Inferior parietal cortex (tissue), 1 donor: Measurements from ENCODE around the gene BTBD16.

Experiments used
- DNase-seq: peaks from one replicate; pipeline ENCODE4 v3.0.0-alpha.2; 2016; ENCODE audit errors: extremely low spot score

The BTBD16 gene

DNA sequence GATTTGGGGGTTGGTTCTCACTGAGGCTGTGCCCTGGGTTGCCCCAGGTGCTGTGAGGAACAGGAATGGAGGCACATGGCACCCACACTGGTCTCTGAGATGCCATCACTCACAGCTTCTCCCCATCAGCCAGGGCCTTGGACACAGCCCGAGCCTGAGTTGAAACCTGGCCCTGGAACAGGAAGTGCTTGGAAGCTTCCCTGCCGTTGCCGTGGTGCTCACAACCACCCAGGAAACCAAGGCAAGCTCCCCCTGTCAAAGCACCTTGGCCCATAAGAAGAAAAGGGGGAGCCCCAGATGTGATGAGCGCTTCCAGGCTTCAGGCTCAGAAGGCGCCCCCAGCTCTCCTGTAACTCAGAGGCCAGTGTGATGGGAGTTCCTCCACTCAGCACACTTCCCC is at the start of gene BTBD16:
TSS of gene BTBD16 (plus strand) at position 221 of the 400 bp plus-strand sequence. CDS start 3,786 bp downstream, outside the sequence.
- no peak for DNase-seq

DNA sequence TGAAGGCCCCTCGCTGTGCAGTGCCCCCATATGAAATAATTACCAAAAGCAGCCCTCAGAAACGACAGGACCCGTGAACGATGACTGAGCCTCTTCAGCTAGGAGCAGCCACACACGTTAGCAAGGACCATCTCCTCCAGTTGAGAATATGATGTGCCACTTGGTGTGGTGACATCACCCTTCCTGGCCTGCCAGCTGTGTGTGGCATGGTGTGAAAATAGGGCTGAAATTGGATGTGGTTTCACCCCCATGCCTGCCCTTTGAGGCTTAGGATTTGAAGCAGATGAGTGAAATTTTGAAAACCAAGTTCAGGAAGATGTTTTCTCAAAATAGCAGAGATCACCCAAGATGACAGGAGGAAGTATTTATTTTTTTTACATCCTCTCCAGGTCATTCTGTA is 49.1 kb upstream of the BTBD16 start:
- no peak for DNase-seq

DNA sequence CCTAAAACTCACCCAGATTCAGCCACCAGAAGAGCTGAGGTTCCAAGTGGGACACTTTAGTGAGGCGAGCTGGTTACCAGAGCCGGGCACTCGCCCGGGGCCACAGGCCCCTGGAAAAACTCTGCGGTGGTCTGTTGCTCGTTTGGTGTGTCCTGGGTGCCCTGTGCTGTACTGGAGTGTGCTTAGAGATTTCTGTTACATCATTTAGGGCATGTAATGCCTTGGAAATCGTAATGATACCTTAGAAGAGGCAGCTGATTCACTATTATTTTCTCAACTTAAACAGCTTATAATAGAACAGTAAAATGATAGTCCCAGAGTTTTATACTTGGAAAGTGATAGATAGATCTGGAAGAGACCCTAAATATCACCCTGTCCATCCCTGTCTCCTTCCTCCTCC is 48.5 kb upstream of the BTBD16 start:
- no peak for DNase-seq

DNA sequence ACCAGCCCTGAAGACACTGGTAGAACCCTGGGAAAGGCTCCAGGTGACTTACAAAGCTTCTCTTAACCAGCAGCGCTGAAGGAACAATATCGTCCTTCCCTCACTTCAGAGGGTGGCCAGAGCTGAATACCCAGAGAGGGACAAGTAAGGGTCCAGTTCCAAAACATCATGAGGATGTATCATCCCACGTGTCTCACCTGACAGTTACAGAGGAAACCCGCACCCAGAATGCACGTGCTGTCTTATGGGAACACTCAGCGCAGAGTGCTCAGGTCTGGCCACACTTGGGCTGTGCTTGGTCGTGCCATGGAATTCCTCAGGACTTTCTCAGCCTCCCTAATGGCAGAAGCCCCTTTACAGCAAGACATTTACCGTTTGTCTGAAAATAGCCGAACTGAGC is 46.9 kb upstream of the BTBD16 start:
- no peak for DNase-seq

DNA sequence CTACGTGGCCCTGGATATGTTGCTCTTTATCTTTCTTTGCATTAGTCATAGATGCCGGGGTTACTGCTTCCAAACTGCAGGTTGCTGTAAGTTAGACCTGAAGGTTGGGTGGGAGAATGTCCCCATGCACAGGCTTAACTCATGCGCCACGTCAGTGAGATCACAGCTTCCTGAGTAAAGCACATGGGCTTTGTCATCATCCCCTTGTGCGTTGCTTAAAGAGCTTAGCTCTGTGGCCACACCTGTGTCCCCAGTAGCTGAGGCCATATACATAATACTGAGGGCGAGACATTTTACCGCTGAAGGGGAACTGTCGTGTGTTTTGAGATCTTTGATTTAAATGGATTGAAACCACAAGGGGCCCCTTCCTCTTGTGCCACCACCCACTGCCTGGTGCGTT is 45.8 kb upstream of the BTBD16 start:
- DNase-seq = no peak

DNA sequence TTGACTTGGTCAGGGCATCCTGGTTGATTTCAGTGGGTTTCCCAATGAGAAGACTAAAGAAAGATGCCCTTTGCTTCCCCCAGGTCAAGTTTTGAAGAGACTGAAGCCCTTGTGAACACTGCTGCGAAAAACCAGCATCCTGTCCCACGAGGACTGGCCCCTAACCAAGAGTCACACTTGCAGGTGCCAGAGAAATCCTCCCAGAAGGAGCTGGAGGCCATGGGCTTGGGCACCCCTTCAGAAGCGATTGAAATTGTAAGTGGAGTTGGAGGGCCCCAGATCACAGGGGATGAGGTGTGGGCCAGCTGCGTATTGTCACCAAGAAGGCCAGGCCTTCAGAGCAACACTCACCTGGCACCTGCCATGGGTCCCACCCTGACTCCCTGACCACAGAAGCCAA is 43.3 kb upstream of the BTBD16 start:
- no peak for DNase-seq

DNA sequence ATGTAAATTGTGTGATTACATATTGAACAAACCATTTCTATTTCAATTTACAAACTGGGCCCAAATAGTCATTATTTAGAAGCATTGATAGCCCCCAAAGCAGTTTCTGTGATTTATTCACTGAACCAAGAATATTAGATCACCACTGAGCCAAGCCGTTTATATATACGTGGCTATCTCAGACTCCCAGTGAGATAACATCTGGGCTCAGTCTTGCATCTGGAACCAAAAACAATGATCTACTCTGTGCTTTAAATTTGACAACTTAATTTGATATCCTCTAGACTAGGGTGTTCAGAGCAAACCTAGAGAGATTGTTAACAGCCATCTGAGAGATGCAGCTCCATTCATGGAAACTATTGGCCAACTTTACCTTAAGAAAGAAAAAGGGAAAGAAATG is 41.4 kb upstream of the BTBD16 start:
- no peak for DNase-seq

DNA sequence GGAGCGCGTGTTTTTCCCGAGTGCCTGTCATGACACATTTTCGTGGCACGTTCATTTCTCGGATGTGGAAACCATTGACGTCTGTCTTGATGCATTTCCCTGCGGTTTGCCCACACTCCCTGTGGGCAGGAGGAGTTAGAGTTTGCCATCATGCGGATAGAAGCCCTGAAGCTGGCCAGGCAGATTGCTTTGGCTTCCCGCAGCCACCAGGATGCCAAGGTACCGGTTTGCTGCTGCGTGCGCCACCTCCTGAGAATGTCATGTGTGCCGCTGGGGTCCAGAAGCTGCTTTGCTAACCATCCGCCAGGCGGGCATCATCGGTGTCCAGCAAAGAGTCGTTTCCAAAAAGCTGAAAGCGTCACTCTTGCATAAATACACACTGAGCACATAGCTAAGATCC is 40.9 kb upstream of the BTBD16 start:
- DNase-seq = no peak

DNA sequence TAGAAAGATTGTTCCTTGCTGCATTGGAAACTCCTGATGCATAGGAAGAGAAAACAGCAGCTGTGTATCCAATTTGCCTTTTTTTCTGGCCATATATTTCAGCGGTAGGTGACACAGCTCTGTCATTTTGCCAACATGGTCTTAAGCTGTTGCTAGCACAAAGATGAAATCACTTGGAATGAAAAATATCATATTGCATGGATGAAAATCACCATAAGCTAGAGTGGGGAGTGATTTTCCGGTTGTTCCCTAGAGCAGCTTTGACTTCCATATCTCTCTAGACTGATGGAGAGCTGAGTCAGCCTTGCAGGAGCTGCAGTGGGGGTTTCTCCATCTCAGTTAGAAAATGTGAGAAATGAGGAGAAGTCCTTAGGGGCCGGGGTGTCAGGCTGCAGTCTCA is 38.3 kb upstream of the BTBD16 start:
- peak; percentile 44 for DNase-seq

DNA sequence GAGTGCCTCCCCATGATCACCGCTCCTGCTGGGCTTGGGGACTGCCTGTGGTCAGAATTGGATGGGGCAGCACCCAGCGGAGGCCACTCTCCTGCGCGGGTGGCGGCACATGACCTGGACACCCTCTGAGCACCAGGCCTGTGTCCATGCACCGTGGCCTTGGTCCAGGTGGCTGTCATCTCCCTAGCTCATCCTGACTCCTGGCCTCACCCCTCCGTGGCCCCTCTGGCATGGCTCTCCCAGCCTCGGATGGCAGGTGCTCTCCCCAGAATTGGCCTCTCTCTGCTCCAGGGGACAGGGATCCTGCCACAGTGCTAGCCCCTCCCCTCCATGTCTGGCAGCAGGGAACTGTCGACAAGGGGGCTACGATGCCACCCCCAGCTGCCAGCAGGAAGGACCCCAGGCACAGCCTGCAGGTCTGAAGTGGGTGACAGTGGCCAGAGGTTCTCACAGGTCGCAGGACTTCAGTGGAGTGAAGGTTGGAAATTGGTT is 37.2 kb upstream of the BTBD16 start:
- DNase-seq = no peak

DNA sequence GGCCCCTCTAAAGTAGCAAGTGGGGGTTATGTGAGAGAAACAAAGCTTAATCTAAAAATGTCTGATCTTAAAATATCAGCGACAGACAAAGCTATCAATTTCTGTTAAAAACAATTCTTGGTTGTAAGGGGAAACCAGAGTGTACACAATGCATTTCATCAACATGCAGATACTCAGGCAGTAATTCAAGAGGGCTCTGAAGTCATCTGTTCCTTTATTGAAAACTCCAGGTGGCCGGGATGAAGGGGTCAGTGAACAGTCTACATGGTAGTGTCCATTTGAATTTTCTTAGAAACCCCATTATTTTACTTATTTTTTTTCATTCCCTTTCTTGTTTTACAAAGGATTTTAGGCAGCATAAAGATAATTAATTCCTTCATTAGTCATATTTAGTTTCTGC is 36.7 kb upstream of the BTBD16 start:
- no peak for DNase-seq

DNA sequence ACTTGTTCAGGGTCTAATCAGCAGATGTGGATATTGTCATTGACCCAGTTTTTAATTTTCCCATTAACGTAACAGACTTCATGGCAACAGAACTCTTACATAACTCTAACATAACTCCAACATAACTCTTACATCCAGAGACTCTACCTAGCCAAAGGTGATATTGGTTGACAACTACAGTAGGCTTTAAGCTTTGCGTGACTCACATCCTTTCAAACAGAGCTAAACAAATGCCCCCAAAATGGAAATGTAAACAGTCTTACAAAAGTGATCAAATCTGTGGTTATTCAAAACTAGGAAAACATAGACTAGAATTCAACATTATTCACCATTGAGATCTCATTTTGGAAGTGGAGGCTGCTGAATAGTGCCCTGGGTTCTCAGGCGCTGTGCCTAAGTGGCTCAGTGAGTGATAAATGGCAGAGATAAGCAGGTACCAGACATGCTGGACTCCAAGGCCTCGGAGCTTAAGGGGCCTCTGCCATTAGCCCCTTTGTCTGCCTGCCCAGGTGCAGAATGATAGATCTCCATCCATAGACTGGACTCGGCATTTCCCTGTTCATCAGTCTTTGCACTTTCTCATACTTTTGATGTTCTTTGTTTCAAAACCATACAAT is 34.3 kb upstream of the BTBD16 start:
- DNase-seq = no peak

DNA sequence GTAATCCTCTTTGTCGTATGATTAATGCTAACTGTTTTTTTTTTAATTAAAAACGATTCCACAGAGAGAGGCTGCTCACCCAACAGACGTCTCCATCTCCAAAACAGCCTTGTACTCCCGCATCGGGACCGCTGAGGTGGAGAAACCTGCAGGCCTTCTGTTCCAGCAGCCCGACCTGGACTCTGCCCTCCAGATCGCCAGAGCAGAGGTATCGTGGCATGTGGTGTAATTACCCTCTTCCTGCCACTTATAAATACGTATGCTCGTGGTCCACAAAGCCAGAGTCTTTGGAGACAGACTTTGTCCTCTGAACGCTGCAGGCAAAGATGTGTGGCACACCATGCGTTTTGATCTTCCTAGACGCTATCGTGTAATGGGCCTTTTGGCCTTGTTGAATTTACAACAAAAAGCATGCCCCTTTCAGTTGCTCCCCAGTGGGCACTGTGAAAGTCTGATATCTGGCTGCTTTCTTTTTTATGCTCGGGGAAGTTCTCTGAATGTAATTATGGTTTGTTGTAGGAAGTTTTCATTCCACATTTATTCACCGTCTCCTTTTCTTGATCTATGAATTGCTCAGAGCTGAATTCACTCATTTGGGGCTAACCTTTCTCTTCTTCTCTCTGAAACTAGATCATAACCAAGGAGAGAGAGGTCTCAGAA is 33.6 kb upstream of the BTBD16 start:
- no peak for DNase-seq

DNA sequence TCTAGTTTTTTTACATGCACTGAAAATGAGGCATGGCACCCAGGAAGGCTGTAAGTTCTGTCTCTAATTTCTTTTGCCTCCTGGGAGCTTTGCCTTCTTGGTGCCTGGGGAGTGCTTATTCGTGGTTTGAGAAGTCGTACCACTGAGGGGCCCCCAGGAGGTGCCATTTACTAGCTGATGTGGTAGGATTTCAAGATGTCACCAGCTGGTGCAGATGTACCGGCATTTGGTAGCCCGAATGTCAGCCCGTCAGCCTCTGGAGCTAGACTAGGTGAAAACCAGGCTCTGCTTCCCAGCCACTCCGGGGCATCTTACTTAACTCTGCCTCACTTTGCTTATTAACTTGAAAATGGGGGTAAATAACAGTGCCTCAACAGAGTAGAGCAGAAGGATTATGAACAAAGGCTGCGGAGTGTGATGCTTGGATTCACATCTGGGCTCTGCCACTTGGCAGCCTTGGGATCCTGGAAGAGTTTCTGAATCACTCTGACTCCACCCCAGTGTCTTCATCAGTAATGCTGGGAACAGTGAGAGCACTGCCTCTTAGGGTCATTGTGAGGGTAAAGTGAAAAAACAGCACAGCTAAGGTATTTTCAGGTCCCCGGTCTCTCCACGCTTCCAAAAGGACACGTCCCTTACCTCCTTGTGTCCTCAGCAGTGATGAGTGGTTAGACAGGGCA is 31.4 kb upstream of the BTBD16 start:
- DNase-seq = no peak

DNA sequence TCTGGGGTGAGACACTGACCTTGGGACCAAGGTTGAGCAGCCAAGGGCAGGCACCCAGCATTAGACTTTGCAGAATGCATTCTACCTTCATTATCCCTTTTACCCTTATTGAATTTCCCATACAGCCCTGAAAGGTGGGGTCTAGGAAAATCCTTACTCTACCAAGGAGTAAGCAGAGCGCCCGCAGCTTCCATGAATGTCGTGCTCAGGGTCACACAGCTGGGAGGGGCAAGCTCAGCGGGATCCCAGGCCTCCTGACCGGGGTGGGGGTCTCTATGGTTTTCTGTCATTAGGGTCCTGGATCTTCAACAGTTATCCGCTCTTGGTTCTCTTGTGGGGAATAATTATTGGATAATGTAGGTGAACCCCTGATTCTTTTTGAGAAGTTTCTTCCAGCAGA is 30.7 kb upstream of the BTBD16 start:
- no peak for DNase-seq

DNA sequence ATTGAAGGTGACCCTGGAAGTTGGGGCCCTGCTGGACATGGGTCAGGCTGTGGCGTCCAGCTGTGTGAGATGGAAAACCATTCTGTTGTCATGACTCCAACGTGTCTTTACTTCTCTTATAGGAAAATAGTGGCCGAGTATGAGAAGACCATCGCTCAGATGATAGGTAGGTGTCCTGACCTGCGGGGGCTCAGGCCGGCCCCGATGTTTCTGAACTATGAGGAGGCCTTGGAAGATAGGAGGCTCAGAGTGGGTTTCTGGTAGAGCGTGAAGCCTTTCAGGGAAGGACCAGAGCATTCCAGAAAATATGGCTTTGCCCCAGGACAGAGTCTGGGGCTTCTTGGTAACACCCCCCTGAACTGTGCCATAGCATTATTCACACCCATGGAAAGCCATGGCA is 29.3 kb upstream of the BTBD16 start:
- no peak for DNase-seq

DNA sequence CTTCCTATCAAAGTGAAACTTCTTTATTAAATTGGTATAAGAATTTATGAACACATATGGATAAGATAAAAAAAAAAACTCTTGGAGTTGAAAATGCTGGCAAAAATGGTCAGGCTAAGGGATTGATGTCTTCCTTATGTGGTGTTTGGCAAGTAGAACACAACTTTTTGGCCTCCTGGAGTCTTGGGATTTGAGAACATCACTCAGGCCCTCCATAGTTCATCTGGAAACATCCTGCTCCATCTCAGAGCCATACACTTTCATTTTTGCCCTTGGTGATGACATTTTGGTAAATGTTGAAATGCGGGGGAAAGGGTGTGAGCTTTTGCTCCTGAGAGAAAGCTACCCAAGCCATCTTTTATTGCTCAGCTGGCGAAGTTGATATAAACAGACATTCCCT is 27.5 kb upstream of the BTBD16 start:
- no peak for DNase-seq

DNA sequence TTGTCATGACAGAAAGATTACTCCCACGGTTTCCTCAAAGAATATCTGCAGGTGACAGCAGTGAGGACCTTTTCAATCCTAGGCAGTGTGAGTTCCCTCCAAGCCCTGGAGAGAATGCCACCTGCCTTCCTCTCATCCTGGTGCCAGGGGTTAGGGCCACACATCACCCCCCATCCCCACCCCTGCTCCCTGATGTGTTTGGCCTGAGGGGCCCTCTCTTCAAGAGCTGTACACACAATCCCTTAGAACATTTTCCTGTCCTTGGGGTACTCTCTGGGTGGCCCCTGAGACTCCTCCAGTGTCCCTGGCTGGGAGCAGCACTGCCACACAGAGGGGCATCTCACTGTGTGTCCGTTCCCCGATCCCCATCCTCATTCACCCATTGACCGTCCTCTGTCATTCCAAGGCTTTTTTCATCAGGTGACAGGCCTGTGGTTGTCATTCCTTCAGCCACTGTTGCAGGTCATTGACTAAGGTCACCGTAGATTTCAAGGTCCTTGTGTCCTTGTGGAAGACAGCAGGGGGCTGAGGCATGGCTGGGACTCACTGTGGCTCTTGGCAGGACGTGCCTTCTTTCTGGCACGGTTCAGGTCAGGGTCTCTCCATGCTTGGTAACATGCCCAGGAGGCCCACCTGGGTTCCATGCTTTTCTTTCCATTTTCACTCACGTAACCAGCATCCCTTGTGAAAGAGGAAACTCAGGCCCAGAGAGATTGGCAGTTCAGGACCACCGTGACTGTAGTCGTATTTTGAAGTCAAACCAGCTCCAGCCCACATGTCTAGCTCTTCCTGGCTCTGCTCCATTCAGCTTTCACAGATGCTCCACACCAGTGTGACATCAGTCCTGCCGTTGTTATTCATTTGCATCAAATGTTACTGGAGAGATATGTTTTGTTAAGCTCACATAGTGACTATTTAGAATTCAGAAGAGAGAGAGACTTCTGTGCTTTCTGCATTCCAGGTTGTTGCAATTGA is 26.8 kb upstream of the BTBD16 start:
- DNase-seq = no peak

DNA sequence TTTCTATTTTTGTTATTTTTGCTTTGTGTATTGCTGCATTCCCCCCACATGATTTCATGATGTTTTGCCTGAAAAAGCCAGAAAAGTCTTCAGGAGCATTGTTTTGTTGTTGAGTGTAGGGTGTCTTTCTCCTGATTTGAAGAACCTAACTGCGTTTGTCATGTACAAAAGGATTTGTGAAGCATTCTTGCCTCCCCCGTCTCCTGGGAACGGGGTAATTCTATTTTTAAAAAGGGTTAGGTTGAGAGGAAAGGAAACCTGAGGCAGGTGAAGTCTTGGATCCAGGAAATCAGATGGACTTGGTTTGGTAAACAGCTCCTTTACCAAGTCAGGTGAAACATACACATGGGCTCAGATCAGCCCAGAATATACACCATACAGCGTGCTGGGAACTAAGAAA is 26.0 kb upstream of the BTBD16 start:
- no peak for DNase-seq

DNA sequence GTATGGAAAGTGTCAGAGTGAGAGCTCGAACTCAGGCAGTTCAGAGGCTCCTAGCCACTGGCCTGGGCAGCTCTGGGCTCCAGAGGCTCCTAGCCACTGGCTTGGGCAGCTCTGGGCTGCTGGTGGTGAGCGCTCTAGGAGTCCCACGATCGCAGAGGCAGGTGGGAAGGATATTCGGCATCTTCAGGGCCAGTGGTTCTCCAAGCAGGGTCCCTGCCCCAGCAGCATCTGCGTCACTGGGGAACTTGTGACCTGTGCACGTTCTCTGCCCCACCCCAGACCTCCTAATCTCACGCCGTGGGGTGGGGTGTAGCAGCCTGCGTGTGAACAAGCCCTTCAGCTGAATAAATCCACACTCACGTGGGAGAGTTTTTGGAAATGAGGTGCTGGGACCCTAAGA is 25.2 kb upstream of the BTBD16 start:
- DNase-seq = no peak

DNA sequence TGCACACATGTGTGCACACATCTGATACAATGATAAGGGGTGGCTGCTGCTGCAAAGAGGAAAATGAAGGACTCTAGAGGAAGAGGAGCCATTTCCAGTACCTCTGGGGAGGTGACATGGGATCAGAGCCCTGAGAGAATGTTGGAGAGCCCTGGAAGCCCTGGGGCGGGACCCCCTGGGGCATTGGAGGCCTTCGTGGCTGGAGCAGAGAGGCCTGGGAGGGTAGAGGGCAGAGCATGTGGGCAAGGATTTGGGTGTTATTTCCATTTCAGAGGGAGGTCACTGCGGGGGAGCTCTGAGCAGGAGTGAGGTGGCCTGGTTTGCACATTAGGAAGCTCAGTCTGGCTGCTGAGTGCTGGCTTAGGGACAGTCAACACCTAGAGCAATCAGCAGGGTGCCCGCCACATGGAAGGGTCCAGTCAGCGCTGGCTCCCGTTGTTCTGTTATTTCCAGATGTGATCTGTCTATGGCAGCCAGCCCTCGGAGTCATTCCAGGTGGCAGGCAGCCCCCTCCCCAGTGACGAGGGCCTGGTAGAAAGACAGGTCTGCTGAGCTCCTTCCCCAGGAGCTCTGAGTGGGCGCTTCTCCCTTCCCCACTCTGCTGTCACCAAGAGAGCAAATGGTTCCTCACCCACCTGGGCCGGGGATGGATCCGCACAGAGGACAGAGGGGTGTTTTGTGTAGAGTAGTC is 24.1 kb upstream of the BTBD16 start:
- DNase-seq = no peak
